DND-41 (cell line): ENCODE measurements around the gene HHIP.

Experiments used
- ATAC-seq: fragments of 200-7000 bp; cut with Tn5 transposase; 3 replicates; pipeline ENCODE4 v1.9.1; 2021; ENCODE audit warnings: low read depth; ENCODE audit not compliant: insufficient read depth
- DNase-seq: peaks from one replicate; pipeline ENCODE4 v3.0.0-alpha.2; 2020
- H2AFZ ChIP-seq: 2 replicates; pipeline ENCODE4 v1.6.0; 2012; ENCODE audit warnings: low read depth, low read length
- H3K27ac ChIP-seq: 2 replicates; pipeline ENCODE4 v1.5.1; 2012; ENCODE audit warnings: low read length, inconsistent platforms
- H3K27me3 ChIP-seq: fragments of 200-600 bp; sonication (generic); 2 replicates; pipeline ENCODE4 v1.6.0; 2012; ENCODE audit warnings: low read length, mild to moderate bottlenecking, inconsistent platforms; ENCODE audit not compliant: insufficient read depth, poor library complexity
- H3K36me3 ChIP-seq: 2 replicates; pipeline ENCODE4 v1.5.1; 2012; ENCODE audit warnings: low read length, inconsistent platforms; ENCODE audit not compliant: insufficient read depth
- H3K4me1 ChIP-seq: 2 replicates; pipeline ENCODE4 v1.5.1; 2012; ENCODE audit warnings: mild to moderate bottlenecking, low read length; ENCODE audit not compliant: insufficient read depth
- H3K4me2 ChIP-seq: 2 replicates; pipeline ENCODE4 v1.6.0; 2012; ENCODE audit warnings: mild to moderate bottlenecking, moderate library complexity, low read length, inconsistent platforms; ENCODE audit not compliant: insufficient read depth
- H3K4me3 ChIP-seq, 2 experiments: fragments of 200-600 bp in 1 of 2; shearing (Covaris generic) in 1 of 2; 2 replicates each; pipeline ENCODE4 v1.5.1; 2012 to 2016; ENCODE audit warnings: inconsistent platforms in 2 of 2, low read length in 2 of 2, mild to moderate bottlenecking in 2 of 2, low read depth in 1 of 2, moderate library complexity in 1 of 2
- H3K79me2 ChIP-seq: 2 replicates; pipeline ENCODE4 v1.6.0; 2012; ENCODE audit warnings: low read length, inconsistent platforms; ENCODE audit not compliant: insufficient read depth
- H3K9ac ChIP-seq: 2 replicates; pipeline ENCODE4 v1.6.0; 2012; ENCODE audit warnings: low read depth, mild to moderate bottlenecking, inconsistent platforms, low read length, moderate library complexity
- H3K9me3 ChIP-seq: 2 replicates; pipeline ENCODE4 v1.5.1; 2012; ENCODE audit warnings: low read length, moderate library complexity, mild to moderate bottlenecking, inconsistent platforms; ENCODE audit not compliant: insufficient read depth, severe bottlenecking
- H4K20me1 ChIP-seq: 2 replicates; pipeline ENCODE4 v1.6.0; 2012; ENCODE audit warnings: low read length; ENCODE audit not compliant: insufficient read depth
- CTCF ChIP-seq: IDR thresholded peaks from 2 replicates; pipeline ENCODE4 v1.5.1; 2012; ENCODE audit warnings: borderline replicate concordance, low read length, moderate library complexity, mild to moderate bottlenecking; ENCODE audit not compliant: poor library complexity, severe bottlenecking; ENCODE audit errors: extremely low read depth
- EZH2 ChIP-seq: IDR thresholded peaks from 3 replicates; pipeline ENCODE4 v1.6.1; 2012; ENCODE audit warnings: borderline replicate concordance, low read depth, mild to moderate bottlenecking, moderate library complexity, low read length, inconsistent platforms; ENCODE audit not compliant: severe bottlenecking

The HHIP gene

GRCh38 chr4:144685911-144686310, 40.0 kb downstream of the HHIP start:
- H3K4me1 ChIP-seq: peaks cover 8% of the 10 kb centered on the region; the same call in 1 of the 2 replicates
- TF ChIP-seq CTCF (no peak), EZH2 (no peak)
- H3K27ac ChIP-seq: no peak overlapping the region
- peak; percentile 44; the same call in 1 of the 3 replicates for ATAC-seq
- no peak overlapping the region for H3K9ac ChIP-seq
- no peaks in the 10 kb centered on the region for H3K27me3 ChIP-seq
- H3K4me2 ChIP-seq: no peak overlapping the region
- DNase-seq: no peak
- peaks cover 3% of the 10 kb centered on the region; the same call in 1 of the 2 replicates for H4K20me1 ChIP-seq
- no peaks in the 10 kb centered on the region for H3K9me3 ChIP-seq
- H3K36me3 ChIP-seq: peaks cover 20% of the 10 kb centered on the region; the same call in 1 of the 2 replicates
- H3K4me3 ChIP-seq: no peak overlapping the region
- H2AFZ ChIP-seq: no peak overlapping the region
- H3K79me2 ChIP-seq: peaks cover 91% of the 10 kb centered on the region

- Histone ChIP-seq H2AFZ (no peak overlapping the region), H4K20me1 (peaks cover 3% of the 10 kb centered on the region; the same call in 1 of the 2 replicates), H3K27me3 (no peaks in the 10 kb centered on the region), H3K79me2 (peaks cover 89% of the 10 kb centered on the region), H3K9me3 (no peaks in the 10 kb centered on the region), H3K9ac (no peak overlapping the region), H3K4me3 (no peak overlapping the region), H3K36me3 (peaks cover 20% of the 10 kb centered on the region; the same call in 1 of the 2 replicates), H3K27ac (no peak overlapping the region), H3K4me2 (no peak overlapping the region), H3K4me1 (peaks cover 1% of the 10 kb centered on the region; the same call in 1 of the 2 replicates)
- DNase-seq: no peak
- TF ChIP-seq CTCF: no peak
- TF ChIP-seq EZH2: no peak
- no peak for ATAC-seq
Measured at GRCh38 chr4:144686921-144687320, 41.0 kb downstream of the HHIP start.

- Histone ChIP-seq H3K27me3 (no peaks in the 10 kb centered on the region), H3K4me2 (no peak overlapping the region), H3K36me3 (peaks cover 20% of the 10 kb centered on the region; the same call in 1 of the 2 replicates), H3K4me1 (no peaks in the 10 kb centered on the region), H2AFZ (no peak overlapping the region), H3K9me3 (no peaks in the 10 kb centered on the region), H4K20me1 (peaks cover 3% of the 10 kb centered on the region; the same call in 1 of the 2 replicates), H3K9ac (no peak overlapping the region), H3K4me3 (no peak overlapping the region), H3K79me2 (peaks cover 89% of the 10 kb centered on the region), H3K27ac (no peak overlapping the region)
- ATAC-seq: 0 out of 3 replicates have a peak, but pooled peaks have one; percentile 42
- no peak for DNase-seq
- no peak for TF ChIP-seq EZH2
- no peak for TF ChIP-seq CTCF
Measured at GRCh38 chr4:144687466-144687865, 41.5 kb downstream of the HHIP start.
